ENCODE measurements around the gene VIPR2.

Gene VIPR2

GRCh38 chr7:159064121-159064815 is 80.4 kb downstream of the VIPR2 start:
- no peaks in the 10 kb centered on the region for H3K9me3 ChIP-seq
- TF ChIP-seq CTCF (IDR thresholded peaks at IDR 0.05) = no peak
- H3K27me3 ChIP-seq = peaks cover 31% of the 10 kb centered on the region
- H3K4me3 ChIP-seq (ENCODE audit: low read depth in 1 of 2, low read length in 1 of 2) = no peak overlapping the region
- no peak overlapping the region for H3K27ac ChIP-seq
- no peaks in the 10 kb centered on the region for H3K4me1 ChIP-seq (ENCODE audit: control insufficient read depth in 1 of 2, insufficient read depth in 1 of 2, low read depth in 1 of 2, low read length in 1 of 2)
- no peaks in the 10 kb centered on the region for H3K36me3 ChIP-seq

GRCh38 chr7:159063046-159063840 is 81.4 kb downstream of the VIPR2 start:
- H3K36me3 ChIP-seq = no peaks in the 10 kb centered on the region
- no peak overlapping the region for H3K4me3 ChIP-seq (ENCODE audit: low read depth in 1 of 2, low read length in 1 of 2)
- no peak overlapping the region for H3K27ac ChIP-seq
- H3K4me1 ChIP-seq (ENCODE audit: control insufficient read depth in 1 of 2, insufficient read depth in 1 of 2, low read depth in 1 of 2, low read length in 1 of 2) = no peaks in the 10 kb centered on the region
- no peak for TF ChIP-seq CTCF (IDR thresholded peaks at IDR 0.05)
- no peaks in the 10 kb centered on the region for H3K9me3 ChIP-seq
- H3K27me3 ChIP-seq = peaks cover 40% of the 10 kb centered on the region

GRCh38 chr7:159062569-159062968 is 82.1 kb downstream of the VIPR2 start:
- TF ChIP-seq CTCF (IDR thresholded peaks at IDR 0.05) = no peak
- Histone ChIP-seq H3K27ac (no peak overlapping the region), H3K9me3 (no peaks in the 10 kb centered on the region), H3K27me3 (peaks cover 45% of the 10 kb centered on the region), H3K36me3 (no peaks in the 10 kb centered on the region), H3K4me3 (ENCODE audit: low read depth in 1 of 2, low read length in 1 of 2) (no peak overlapping the region), H3K4me1 (ENCODE audit: control insufficient read depth in 1 of 2, insufficient read depth in 1 of 2, low read depth in 1 of 2, low read length in 1 of 2) (no peaks in the 10 kb centered on the region)

GRCh38 chr7:159061674-159062212 is 82.9 kb downstream of the VIPR2 start:
- Histone ChIP-seq H3K4me3 (ENCODE audit: low read depth in 1 of 2, low read length in 1 of 2) (no peak overlapping the region), H3K27ac (no peak overlapping the region), H3K36me3 (no peaks in the 10 kb centered on the region), H3K9me3 (no peaks in the 10 kb centered on the region), H3K4me1 (ENCODE audit: control insufficient read depth in 1 of 2, insufficient read depth in 1 of 2, low read depth in 1 of 2, low read length in 1 of 2) (no peaks in the 10 kb centered on the region), H3K27me3 (peaks cover 45% of the 10 kb centered on the region)
- no peak for TF ChIP-seq CTCF (IDR thresholded peaks at IDR 0.05)

GRCh38 chr7:159061209-159061608 is 83.5 kb downstream of the VIPR2 start:
- H3K36me3 ChIP-seq = no peaks in the 10 kb centered on the region
- no peak for TF ChIP-seq CTCF (IDR thresholded peaks at IDR 0.05)

More at GRCh38 chr7:159061209-159061608, 83.5 kb downstream of the VIPR2 start:
- Histone ChIP-seq H3K4me1 (ENCODE audit: control insufficient read depth in 1 of 2, insufficient read depth in 1 of 2, low read depth in 1 of 2, low read length in 1 of 2) (no peaks in the 10 kb centered on the region), H3K9me3 (no peaks in the 10 kb centered on the region), H3K4me3 (ENCODE audit: low read depth in 1 of 2, low read length in 1 of 2) (no peak overlapping the region), H3K27me3 (peaks cover 45% of the 10 kb centered on the region), H3K27ac (no peak overlapping the region)

Data from neutrophil (primary cell).